Keratinocyte (primary cell): ENCODE results near the gene DENND1A. TPM values are rescaled to one million over a fixed set of nuclear protein-coding genes. Genes with fewer than 3 reads are reported as not detected.

Source experiments
- DNase-seq: peaks from one replicate; pipeline ENCODE4 v3.0.0-alpha.2; 2011; ENCODE audit warnings: low read depth, missing footprints, low spot score
- FAIRE-seq: peaks from 2 replicates; lab custom pipeline; 2011; peaks lifted over from hg19 to GRCh38; lab: Jason Lieb, UNC
- H2AFZ ChIP-seq: 2 replicates; pipeline ENCODE4 v1.6.0; 2012; ENCODE audit warnings: low read length, control low read depth, inconsistent platforms; ENCODE audit not compliant: control insufficient read depth
- H3K27ac ChIP-seq: 2 replicates; pipeline ENCODE4 v1.5.1; 2011; ENCODE audit warnings: low read length; ENCODE audit not compliant: control insufficient read depth, insufficient read depth
- H3K27me3 ChIP-seq: 3 replicates; pipeline ENCODE4 v1.6.0; 2011; ENCODE audit warnings: low read length; ENCODE audit not compliant: control insufficient read depth, insufficient read depth; ENCODE audit errors: extremely low read depth
- H3K36me3 ChIP-seq, 2 experiments: 2 replicates in 1 of 2; 3 replicates in 1 of 2; pipeline ENCODE4 v1.5.1; 2011; ENCODE audit warnings: low read length in 2 of 2, mild to moderate bottlenecking in 1 of 2; ENCODE audit not compliant: control insufficient read depth in 2 of 2, insufficient read depth in 2 of 2; ENCODE audit errors: extremely low read depth in 1 of 2
- H3K4me1 ChIP-seq: 3 replicates; pipeline ENCODE4 v1.5.1; 2011; ENCODE audit warnings: low read length; ENCODE audit not compliant: control insufficient read depth, insufficient read depth; ENCODE audit errors: extremely low read depth
- H3K4me2 ChIP-seq: 3 replicates; pipeline ENCODE4 v1.6.0; 2011; ENCODE audit warnings: low read depth, low read length; ENCODE audit not compliant: control insufficient read depth, insufficient read depth; ENCODE audit errors: extremely low read depth
- H3K4me3 ChIP-seq, 3 experiments: fragments of 200-600 bp in 1 of 3; sonication (generic) in 1 of 3; 2 replicates in 2 of 3; 3 replicates in 1 of 3; pipeline ENCODE4 v1.5.1; 2011 to 2016; ENCODE audit warnings: low read length in 3 of 3, mild to moderate bottlenecking in 3 of 3, control low read depth in 2 of 3, inconsistent platforms in 1 of 3, low read depth in 1 of 3, mixed read lengths in 1 of 3, mixed run types in 1 of 3, moderate library complexity in 1 of 3; ENCODE audit not compliant: control insufficient read depth in 2 of 3, insufficient read depth in 2 of 3; ENCODE audit errors: extremely low read depth in 1 of 3
- H3K79me2 ChIP-seq: 2 replicates; pipeline ENCODE4 v1.6.0; 2012; ENCODE audit warnings: low read length; ENCODE audit not compliant: control insufficient read depth, insufficient read depth
- H3K9ac ChIP-seq: 3 replicates; pipeline ENCODE4 v1.6.0; 2011; ENCODE audit warnings: low read length; ENCODE audit not compliant: control insufficient read depth, insufficient read depth; ENCODE audit errors: extremely low read depth
- H3K9me1 ChIP-seq: 3 replicates; pipeline ENCODE4 v1.6.0; 2011; ENCODE audit warnings: low read length; ENCODE audit not compliant: control insufficient read depth, insufficient read depth; ENCODE audit errors: extremely low read depth
- H3K9me3 ChIP-seq: 2 replicates; pipeline ENCODE4 v1.5.1; 2012; ENCODE audit warnings: low read depth, low read length; ENCODE audit not compliant: control insufficient read depth
- H4K20me1 ChIP-seq: 3 replicates; pipeline ENCODE4 v1.6.0; 2011; ENCODE audit warnings: low read length; ENCODE audit not compliant: control insufficient read depth, insufficient read depth; ENCODE audit errors: extremely low read depth
- EZH2 ChIP-seq: IDR thresholded peaks from one replicate; pipeline ENCODE4 v1.6.1; 2012; ENCODE audit warnings: inconsistent platforms, mild to moderate bottlenecking, low read length, moderate library complexity
- dilution Hi-C: fragments of 300-500 bp; cut with MboI; formaldehyde crosslinking; loops from one replicate; pipeline ENCODE4 v1.7.0; 2020; ENCODE audit warnings: low sequenced_read_pairs; ENCODE audit not compliant: extremely low pct_ligation_motif_present
- polyA plus RNA-seq, 5 experiments: library from polyadenylated mRNA; depleted of rRNA in 3 of 5; stranded (reverse) in 3 of 5; stranded (forward) in 1 of 5; unstranded in 1 of 5; fragments of >200 nt; gene quantifications; 1 replicate in 1 of 5; 2 replicates in 3 of 5; 3 replicates in 1 of 5; pipeline versions ENCODE4 v1.2.1 to v1.2.3, GENCODE V29; 2011 to 2012; ENCODE audit warnings: missing spikeins in 2 of 5, low read depth in 1 of 5, low replicate concordance in 1 of 5
- TF ChIP-seq, protein P1 (sequence below), 3 experiments: IDR thresholded peaks in 1 of 3; conservative IDR thresholded peaks in 1 of 3; optimal IDR thresholded peaks in 1 of 3; 2 replicates in 2 of 3; 3 replicates in 1 of 3; pipeline versions ENCODE3 to v1.5.1; 2011; ENCODE audit warnings: low read length in 3 of 3, mild to moderate bottlenecking in 3 of 3, moderate library complexity in 2 of 3, control low read depth in 1 of 3, inconsistent platforms in 1 of 3; ENCODE audit not compliant: insufficient read depth in 2 of 3; ENCODE audit errors: extremely low read depth in 1 of 3

Gene DENND1A
- polyA plus RNA-seq, 1 donor (not counting 4 experiments of a cell fraction or from before 2014, with no cell fraction given): 13.0 TPM

DNA sequence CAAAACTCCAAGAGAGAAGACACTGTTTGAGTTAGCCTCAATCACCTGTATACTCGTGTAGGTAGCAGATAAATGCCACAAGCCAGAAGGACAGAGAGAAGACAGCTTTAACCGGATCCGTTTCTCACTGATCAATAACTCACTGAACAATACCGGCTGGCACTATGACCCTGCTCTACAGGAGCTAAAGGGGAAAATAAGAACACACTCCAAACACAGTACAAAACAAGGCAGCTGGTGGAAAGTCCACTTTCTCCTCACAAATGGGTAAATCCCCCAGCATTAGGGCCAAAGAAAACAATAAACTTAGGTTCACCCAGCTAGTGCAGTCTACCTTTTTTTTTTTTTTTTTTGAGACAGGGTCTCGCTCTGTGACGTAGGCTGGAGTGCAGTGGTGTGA, 404.5 kb downstream of the DENND1A start:
- H3K79me2 ChIP-seq: no peaks in the 10 kb centered on the region
- no peaks in the 10 kb centered on the region for H3K9me1 ChIP-seq
- H3K9ac ChIP-seq: no peak overlapping the region
- H3K27me3 ChIP-seq: no peaks in the 10 kb centered on the region
- no peak for DNase-seq
- H2AFZ ChIP-seq: no peak overlapping the region
- H3K4me1 ChIP-seq: no peaks in the 10 kb centered on the region
- no peaks in the 10 kb centered on the region for H4K20me1 ChIP-seq
- H3K27ac ChIP-seq: no peak overlapping the region
- no peak for FAIRE-seq
- H3K4me2 ChIP-seq: no peak overlapping the region
- dilution Hi-C loops: no loop called here
- TF ChIP-seq EZH2: no peak
- TF ChIP-seq, protein P1, sequence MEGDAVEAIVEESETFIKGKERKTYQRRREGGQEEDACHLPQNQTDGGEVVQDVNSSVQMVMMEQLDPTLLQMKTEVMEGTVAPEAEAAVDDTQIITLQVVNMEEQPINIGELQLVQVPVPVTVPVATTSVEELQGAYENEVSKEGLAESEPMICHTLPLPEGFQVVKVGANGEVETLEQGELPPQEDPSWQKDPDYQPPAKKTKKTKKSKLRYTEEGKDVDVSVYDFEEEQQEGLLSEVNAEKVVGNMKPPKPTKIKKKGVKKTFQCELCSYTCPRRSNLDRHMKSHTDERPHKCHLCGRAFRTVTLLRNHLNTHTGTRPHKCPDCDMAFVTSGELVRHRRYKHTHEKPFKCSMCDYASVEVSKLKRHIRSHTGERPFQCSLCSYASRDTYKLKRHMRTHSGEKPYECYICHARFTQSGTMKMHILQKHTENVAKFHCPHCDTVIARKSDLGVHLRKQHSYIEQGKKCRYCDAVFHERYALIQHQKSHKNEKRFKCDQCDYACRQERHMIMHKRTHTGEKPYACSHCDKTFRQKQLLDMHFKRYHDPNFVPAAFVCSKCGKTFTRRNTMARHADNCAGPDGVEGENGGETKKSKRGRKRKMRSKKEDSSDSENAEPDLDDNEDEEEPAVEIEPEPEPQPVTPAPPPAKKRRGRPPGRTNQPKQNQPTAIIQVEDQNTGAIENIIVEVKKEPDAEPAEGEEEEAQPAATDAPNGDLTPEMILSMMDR (optimal IDR thresholded peaks at IDR 0.05 in 1 of 3, IDR thresholded peaks at IDR 0.05 in 1 of 3, conservative IDR thresholded peaks at IDR 0.05 in 1 of 3; ENCODE audit: extremely low read depth in 1 of 3, insufficient read depth in 2 of 3, low read length in 3 of 3): no peak
- no peaks in the 10 kb centered on the region for H3K9me3 ChIP-seq
- H3K36me3 ChIP-seq: no peaks in the 10 kb centered on the region
- H3K4me3 ChIP-seq: no peak overlapping the region

DNA sequence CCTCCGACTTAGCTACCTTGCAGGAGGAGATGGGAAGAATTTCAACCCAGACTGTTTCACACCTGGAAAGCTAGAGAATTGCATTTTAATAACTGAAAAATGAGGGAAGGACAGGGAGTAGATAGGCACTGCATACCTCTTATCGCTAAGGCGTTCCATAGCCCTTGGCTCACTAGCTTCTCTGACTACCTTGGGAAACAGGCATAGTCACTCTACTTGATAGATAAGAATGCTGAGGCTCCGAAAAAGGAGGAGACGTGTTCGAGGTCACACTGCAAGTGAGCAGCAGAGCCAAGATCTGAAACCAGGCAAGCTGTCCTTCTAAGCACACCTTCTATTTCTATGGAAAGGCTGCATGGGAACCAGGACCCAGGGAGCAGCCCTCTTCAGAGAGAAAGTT, 405.1 kb downstream of the DENND1A start:
- H3K9me1 ChIP-seq: no peaks in the 10 kb centered on the region
- H3K9ac ChIP-seq: no peak overlapping the region
- H3K4me1 ChIP-seq: no peaks in the 10 kb centered on the region
- H3K4me2 ChIP-seq: no peak overlapping the region
- H3K27ac ChIP-seq: no peak overlapping the region
- H3K36me3 ChIP-seq: no peaks in the 10 kb centered on the region
- H3K9me3 ChIP-seq: no peaks in the 10 kb centered on the region
- FAIRE-seq (no peak), DNase-seq (no peak)
- no peaks in the 10 kb centered on the region for H3K79me2 ChIP-seq
- no peak overlapping the region for H2AFZ ChIP-seq
- TF ChIP-seq EZH2: no peak
- TF ChIP-seq, protein P1 (optimal IDR thresholded peaks at IDR 0.05 in 1 of 3, IDR thresholded peaks at IDR 0.05 in 1 of 3, conservative IDR thresholded peaks at IDR 0.05 in 1 of 3; ENCODE audit: extremely low read depth in 1 of 3, insufficient read depth in 2 of 3, low read length in 3 of 3): no peak
- no peaks in the 10 kb centered on the region for H3K27me3 ChIP-seq
- no peaks in the 10 kb centered on the region for H4K20me1 ChIP-seq
- H3K4me3 ChIP-seq: no peak overlapping the region
- dilution Hi-C loops: no loop called here
